Astrocyte (in vitro differentiated cells and primary cell): ENCODE results near the gene POGZ.

ENCODE experiments used
- EZH2 ChIP-seq: IDR thresholded peaks from 2 replicates; pipeline ENCODE4 v1.6.1; 2012; ENCODE audit warnings: mild to moderate bottlenecking, low read length, inconsistent platforms; ENCODE audit not compliant: insufficient read depth
- TF ChIP-seq, protein P1 (sequence below): IDR thresholded peaks from 2 replicates; pipeline ENCODE4 v1.5.1; 2011; ENCODE audit warnings: low read depth, mild to moderate bottlenecking, inconsistent platforms, low read length, moderate library complexity; ENCODE audit not compliant: insufficient read depth

DNA sequence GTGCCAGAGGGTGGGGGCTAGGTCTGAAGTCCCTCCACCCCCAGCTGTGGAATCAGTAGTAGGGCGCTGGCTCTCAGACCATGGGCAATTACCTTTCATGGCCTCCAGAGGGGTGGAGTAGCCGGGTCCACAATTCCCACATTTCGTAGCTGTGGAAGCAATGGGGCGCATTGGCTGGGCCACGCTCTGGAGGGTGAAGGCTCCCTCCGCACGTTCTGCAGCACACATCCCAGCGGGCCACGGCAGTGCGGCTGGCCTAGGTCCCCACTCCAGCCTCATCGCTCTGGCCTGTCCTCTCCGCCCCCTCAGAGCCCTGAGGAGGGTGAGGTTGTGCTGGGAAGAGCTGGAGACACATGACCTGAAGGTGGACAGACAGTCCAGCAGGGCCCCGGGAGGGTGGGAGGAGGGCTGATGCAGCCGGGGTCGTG is 89.7 kb downstream of the POGZ start:
- TF ChIP-seq, protein P1, sequence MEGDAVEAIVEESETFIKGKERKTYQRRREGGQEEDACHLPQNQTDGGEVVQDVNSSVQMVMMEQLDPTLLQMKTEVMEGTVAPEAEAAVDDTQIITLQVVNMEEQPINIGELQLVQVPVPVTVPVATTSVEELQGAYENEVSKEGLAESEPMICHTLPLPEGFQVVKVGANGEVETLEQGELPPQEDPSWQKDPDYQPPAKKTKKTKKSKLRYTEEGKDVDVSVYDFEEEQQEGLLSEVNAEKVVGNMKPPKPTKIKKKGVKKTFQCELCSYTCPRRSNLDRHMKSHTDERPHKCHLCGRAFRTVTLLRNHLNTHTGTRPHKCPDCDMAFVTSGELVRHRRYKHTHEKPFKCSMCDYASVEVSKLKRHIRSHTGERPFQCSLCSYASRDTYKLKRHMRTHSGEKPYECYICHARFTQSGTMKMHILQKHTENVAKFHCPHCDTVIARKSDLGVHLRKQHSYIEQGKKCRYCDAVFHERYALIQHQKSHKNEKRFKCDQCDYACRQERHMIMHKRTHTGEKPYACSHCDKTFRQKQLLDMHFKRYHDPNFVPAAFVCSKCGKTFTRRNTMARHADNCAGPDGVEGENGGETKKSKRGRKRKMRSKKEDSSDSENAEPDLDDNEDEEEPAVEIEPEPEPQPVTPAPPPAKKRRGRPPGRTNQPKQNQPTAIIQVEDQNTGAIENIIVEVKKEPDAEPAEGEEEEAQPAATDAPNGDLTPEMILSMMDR = no peak
- no peak for TF ChIP-seq EZH2
